HG03575 (cell line): ENCODE data around the gene CFAP61.
"Not testable (repeated sequence)": the region's sequence is repeated elsewhere in the genome, so short reads cannot be mapped to it uniquely, and the experiment has no call there.

Experiments used
- ATAC-seq: cut with Tn5 transposase; IDR thresholded peaks from one replicate; pipeline ENCODE4 v1.9.1; 2021; ENCODE audit not compliant: unreplicated experiment, insufficient number of reproducible peaks, low FRiP score; ENCODE audit errors: extremely low read depth

The CFAP61 gene

DNA sequence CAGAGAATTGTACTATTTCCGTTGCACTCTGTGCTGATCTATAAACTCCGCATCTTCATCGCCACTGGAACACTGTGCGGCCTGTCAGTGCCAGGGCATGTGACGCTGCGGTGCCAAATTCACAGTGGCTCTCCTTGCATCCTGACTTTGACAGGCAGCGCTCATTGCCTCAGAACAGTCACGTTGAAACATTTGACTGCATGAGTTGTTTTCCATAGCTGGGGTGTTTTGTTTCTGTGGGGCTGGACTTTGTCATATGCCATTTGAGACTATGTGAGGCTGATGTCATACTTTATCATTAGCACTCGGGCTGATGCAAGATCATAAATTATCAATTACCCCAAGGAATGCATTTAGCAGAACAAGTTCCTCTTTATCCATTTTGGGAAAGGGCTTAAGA lies 32.7 kb downstream of the CFAP61 start:
- no peak for ATAC-seq

DNA sequence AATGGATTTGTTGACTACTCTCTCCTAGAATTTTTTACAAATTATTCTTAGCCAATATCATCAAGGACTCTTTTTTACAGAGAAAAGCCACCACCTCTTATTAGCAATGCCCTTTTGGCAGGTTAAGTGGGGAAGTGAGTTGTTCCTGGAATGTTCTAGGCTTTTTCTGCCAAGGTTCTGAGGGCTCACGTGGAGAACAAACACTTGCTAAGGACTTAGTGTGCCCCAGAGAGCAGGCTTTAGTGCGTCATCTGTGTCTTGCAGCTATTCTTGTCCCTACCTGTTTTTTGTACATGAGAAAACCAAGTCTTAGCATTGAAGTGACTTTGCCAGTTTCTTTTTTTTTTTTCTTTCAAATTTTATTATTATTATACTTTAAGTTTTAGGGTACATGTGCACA lies 33.5 kb downstream of the CFAP61 start:
- ATAC-seq, result no peak

DNA sequence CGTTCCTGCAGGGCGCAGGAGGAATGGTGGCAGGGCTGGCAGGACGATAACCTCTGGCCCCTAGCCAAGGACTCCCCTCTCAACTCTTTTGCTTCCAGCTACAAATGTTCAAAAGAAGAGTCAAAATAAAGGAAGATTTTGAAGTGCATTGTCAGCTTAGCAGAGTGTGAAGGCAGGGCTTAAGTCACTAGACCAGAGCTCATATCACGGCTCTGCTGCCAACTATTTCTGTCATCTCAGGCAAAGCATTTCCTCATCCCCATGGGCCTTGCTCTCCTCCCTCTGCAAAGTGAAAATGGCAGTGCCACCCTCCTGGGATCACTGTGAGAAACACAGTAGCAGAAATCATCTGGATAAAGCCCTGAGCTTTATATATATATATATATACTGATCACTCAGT lies 36.7 kb downstream of the CFAP61 start:
- ATAC-seq, result no peak

DNA sequence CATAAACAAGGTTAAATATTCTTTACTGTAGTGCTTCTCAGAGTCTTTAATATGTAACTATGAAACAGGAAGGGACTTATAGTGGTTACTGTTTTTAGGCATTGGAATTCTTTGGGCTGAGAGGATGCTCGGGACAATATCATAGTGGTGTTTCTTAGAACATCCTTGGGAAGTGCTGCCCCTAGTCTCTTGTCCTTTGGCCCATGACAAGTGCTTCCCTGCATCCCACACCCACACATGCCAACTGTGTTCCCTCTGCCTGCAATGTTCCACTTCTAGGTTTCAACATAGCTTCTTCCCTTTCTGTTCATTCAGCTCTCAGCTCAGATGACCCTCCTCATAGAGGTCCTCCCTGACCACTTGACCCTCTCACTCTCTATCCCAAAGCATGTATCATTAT lies 37.6 kb downstream of the CFAP61 start:
- no peak for ATAC-seq

DNA sequence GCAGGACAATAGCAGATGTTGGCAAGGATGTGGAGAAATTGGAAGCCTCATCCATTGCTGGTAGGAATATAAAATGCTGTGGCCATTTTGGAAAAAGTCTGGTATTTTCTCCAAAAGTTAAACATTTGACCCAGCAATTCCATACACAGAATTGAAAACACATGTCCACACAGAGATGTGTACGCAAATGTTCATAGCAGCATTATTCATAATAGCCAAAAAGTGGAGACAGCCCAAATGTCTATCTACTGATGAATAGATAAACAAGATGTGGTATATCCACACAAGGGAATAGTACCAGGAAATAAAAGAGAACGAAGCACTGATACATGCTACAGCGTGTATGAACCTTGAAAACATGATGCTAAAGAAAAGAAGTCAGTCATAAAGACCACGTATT lies 40.5 kb downstream of the CFAP61 start:
- ATAC-seq, result no peak

DNA sequence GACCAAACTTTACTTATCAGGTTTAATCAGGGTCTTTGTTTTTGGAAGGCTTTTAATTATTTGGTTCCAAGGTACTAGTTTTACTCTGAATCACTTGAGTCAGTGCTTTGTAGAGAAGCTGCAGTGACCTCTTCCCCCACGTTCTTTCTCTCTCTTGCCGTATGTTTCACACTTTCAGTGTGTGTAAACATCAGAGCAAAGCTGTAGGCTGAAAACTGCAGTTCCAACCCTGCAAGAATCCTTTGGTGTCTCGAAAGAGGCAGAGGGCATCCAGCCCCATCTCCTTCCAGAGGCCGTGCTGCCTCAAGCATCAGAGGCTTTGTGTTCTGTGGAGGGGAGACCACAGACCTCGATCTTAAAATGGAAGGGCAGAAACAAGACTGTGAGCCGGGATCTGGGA lies 42.1 kb downstream of the CFAP61 start:
- ATAC-seq, result no peak

DNA sequence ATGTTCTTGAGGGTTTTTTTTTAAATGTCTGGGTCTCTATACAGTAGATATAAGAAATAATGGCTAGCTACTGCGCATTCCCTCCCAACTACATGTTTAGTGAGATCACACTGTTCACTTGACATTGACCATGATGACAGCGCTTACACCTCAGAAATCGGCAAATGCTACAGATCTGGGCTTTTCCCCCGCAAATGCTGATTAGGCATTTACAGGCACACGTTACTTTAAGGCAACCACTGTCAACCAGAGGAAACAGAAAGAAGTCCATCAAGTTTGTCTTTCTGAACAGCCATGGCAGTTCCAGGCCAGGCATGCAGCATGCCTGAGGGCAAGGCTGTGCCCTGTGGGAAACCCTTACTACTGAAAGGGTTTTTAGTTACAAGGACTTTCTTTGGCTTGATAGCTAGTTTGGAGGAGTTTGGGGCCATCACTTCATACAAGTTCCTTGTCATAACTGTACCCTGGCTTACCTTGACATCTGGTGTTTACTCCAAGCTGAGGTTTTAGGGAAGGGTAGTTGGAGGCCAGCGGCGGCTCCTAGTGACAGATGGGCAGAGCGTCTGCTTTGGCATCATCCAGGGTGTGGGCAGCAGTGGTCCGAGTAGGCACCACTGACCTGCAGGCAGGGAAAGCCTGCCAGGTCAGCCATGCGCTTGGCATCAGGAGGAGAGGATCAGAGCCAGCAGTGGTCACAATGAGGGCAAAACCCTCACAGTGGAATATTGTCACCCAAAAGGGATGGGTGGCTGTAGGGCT lies 43.0 kb downstream of the CFAP61 start:
- no peak for ATAC-seq

DNA sequence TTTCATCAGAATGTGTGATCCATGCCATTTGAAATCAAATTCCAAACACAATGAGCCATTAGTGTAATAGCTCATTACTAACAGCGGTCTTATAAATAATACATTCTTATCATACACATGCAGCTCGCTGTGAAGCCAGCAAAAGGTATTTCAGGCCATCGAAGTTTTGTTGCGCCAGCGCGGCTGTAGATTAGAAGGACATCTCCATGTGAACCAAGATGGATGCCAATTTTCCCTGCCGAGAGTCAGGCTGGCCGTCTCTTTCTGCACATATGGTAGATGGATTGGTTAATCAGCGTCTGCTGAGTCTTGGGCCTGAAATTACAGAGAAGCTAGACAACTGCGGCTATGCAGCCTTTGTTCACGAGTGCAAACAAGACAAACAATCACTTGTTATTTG lies 44.1 kb downstream of the CFAP61 start:
- ATAC-seq, result no peak

DNA sequence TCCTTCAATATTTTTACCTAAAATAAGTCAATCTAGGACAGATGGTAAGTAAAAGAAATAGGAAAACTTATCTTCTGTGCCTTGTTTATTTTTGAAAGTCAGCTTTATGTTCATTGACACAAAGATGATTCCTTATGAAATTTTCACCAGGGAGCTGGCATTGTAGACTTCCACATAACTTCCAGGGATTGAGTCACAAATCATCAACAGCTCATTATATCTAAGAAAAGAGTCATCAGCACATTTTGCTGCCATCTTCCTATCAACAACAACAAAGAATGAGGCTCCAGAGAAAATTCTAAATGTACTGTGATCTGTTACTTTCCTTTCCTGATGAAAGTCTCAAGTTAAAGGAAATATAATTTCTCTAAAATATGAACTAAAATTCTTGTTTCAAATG lies 48.5 kb downstream of the CFAP61 start:
- ATAC-seq, result no peak

DNA sequence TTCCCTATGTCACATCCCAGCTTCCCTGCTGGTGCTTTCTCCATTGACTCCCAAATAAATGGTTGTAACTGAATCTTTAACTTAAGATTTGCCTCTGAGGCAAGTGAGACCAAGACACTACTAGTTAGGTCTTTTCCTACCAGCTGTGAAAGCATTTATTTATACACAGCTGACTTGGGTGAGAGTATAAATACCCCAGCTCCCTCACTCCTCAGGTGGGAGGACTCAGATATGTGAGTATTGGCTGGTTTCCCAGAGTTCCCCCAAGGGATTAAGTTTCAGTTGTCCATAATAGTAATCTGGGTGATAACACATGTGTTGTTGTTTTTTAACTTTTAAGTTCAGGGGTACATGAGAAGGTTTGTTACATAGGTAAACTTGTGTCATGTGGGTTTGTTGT lies 49.8 kb downstream of the CFAP61 start:
- ATAC-seq, result no peak

DNA sequence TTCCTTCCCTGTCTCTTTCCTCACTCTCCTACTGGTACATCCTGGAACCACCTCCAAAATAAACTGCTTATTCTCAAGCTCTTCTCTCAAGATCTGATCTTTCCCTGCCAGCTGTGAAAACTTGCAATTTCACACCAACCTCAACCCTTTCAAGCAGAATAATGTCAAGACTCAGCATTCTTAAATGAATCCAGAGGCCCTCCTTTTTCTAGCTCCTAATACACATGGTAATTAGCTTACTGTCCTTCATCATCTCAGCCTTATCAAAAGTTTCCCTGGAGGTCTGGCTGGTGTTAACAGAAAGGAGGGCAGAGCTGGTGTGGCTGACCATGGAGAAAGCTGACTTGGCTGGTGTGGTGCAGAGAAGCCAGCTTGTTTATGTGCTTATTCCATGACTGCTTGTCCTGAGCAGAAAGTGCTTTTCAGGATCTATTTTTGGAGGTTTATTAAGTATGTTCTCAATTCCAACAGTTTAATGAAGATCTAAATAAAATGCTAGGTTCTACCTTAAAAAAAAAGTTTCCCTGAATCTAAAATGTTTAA lies 50.5 kb downstream of the CFAP61 start:
- no peak for ATAC-seq

DNA sequence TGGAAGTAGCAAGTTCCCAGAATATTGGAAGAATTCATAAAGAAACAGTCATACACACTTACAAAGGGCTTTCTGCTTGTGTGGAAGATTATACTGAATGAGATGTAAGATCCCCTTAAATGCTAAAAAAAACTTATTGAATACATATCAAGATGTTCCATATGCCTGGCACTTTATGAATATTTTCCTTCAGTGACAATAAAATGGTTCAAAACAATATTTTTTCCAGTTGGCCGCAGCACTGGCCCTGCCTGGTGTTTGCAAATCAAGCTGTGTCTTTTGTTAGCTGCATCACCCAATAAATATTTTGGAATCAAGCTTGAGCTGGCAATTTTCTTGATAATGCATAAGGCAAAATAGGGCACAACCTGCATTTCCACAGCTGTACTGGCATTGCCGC lies 51.2 kb downstream of the CFAP61 start:
- no peak for ATAC-seq

DNA sequence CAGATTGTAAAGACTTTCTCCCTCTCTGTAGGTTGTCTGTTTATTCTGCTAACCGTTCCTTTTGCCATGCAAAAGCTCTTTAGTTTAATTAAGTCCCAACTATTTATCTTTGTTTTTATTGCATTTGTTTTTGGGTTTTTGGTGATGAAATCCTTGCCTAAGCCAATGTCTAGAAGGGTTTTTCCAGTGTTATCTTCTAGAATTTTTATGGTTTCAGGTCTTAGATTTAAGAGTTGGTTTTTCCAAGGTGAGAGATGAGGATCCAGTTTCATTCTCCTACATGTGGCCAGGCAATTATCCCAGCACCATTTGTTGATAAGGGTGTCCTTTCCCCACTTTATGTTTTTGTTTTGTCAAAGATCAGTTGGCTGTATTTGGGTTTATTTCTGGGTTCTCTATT lies 70.9 kb downstream of the CFAP61 start:
- ATAC-seq, result not testable (repeated sequence)

DNA sequence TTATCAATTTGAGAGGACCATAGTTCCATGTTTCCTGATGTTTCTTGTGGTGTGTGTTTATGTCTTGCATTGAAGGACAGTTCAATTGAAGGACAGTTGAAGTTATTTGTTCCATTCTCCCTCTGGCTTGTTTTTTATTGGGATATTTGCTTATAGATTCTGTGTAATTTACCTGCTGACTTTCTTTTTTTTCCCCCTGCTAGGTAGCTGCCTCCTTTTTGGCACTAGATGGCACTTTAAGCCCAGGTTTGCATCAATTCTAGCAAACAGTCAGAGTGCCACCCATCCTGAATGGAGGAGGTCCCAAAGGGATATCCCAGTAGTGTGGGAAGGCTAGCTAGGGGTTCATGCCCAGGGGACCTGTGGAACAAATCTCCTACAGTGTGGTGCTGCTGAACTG lies 78.1 kb downstream of the CFAP61 start:
- ATAC-seq, result no peak

DNA sequence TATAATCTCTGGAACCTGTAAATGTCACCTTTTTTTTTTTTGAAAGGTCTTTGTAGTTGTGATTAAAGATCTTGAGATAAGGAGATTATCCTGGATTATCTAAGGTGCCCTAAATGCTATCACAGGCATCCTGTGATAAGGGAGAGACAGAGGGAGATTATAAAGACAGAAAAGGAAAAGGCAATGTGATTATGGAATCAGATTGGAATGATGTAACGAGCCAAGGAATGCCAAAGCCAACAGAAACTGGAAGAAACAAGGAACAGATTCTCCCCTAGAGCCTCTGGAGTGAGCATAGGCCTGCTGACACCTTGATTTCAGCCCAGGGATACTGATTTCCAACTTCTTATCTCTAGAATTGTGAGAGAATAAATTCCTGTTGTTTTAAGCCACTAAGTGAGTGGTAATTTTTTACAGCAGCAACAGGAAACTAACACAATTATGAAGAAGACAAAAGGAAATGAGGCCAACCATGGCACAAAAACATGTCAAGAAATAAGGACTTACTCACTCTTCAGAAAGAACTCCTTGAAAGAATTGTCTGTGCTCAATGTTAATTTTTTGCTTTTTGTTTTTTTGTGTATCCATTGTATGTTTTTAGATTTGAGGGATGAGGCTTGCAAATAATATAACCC lies 82.7 kb downstream of the CFAP61 start:
- ATAC-seq, result no peak

DNA sequence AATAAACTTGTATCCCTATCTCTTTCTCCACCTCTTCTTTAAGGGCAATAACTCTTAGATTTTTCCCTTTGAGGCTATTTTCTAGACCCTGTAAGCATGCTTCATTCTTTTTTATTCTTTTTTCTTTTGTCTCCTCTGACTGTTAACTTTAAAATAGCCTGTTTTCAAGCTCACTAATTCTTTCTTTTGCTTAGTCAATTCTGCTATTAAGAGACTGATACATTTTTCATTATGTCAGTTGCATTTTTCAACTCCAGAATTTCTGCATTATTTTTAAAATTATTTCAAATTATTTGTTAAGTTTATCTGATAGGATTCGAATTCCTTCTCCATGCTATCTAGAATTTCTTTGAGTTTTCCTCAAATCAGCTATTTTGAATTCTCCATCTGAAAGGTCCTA lies 84.0 kb downstream of the CFAP61 start:
- no peak for ATAC-seq

DNA sequence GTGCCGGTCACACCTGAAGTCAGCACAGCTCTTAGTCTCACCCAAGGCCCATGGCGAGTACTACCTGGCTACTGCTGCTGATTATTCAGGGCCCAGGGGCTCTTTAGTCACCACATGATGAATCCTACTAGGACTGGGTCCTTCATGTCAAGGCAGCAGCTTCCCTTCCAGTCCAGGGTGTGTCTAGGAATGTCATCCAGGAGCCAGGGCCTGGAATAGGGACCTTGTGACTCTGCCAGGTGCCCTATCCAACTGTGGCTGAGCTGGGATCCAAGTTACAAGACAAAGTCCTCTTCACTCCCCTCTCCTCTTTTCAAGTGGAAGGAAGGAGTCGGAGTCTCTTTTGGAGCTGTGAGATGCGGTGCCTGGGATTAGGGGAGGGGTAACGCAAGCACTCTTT lies 85.5 kb downstream of the CFAP61 start:
- ATAC-seq, result no peak

DNA sequence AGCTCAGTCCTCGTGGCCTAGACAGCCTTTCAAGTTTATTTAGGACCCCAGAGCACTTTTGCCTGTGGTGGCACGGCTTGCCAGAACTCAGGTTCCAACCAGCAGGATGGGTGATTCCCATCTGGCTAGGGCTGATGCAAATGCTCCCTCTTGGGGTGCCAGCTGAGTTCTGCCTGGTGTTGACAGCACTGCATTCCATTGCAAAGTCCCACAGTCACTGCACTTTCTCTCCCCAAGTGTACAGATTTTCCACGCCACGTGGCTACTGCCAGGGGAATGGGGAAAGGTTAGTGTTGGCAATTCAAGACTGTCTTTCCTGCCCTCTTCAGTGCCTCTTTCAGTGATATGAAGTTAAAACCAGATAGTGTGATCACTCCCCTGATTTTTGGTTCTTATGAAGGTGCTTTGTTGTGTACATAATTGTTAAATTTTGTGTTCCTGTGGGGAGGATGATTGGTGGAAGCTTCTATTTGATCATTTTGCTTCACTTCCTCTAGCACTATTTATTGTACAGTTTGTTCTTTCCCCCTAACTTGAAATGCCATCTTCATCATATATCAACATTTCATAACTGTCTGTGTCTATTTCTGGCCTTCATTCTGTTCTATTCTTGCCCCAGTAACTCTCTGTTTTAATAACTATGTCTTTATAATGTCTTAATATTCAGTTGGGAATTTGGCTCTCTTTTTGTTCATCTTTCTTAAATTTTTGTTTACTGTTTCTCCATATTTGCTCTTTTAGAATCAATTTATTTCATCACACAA lies 86.2 kb downstream of the CFAP61 start:
- no peak for ATAC-seq

DNA sequence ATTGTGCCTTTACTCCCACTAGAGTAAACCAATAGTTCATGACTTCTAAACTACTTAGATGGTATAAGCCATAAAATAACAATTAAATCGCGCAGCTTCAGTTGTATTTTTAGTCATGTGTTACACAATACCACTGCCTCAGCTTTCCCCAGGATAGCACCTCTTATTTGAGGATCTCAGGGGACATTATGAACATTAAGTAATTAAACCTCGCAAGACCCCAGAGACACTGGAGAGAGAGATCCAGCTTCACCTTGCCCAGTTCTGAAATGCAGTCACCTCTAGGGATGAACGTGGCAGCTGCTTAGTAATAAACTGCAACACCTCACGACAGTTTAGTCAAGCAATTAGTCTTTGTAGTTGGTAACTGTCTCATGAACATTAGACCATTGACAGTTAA lies 87.1 kb downstream of the CFAP61 start:
- ATAC-seq, result no peak

DNA sequence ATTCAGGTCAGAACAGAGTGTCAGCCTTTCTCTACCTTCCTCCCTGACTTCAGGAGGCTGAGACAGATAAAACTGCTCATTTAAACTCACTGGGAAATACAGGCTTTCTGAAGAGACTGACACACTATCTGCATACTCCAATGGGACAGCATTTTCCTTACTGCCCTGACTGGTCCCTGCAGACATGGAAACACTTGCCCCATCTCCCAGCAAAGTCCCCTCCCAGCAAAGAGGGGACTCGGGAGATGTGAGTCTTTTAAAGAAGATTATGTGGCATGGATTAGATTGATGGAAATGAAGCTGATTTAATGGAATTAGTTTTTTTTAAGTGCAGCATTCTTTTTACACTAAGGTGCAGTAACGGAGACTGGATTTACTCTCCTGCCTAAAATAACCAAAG lies 90.8 kb downstream of the CFAP61 start:
- no peak for ATAC-seq
